ENCODE measurements around the gene MACIR. TPM values are rescaled to one million over a fixed set of nuclear protein-coding genes. Genes with fewer than 3 reads are reported as not detected.

Gene MACIR
- polyA plus RNA-seq, 1 donor from 2014 or later: 2.2 TPM

- H3K4me1 Mint-ChIP-seq: no peaks in the 10 kb centered on the region
- H3K4me3 Mint-ChIP-seq: no peak overlapping the region
- peaks cover 0 to 3% (median 0%) of the 10 kb centered on the region in 3 donors for H3K9me3 Mint-ChIP-seq
- peaks cover 11% of the 10 kb centered on the region for H3K27me3 Mint-ChIP-seq
- H3K27ac Mint-ChIP-seq: no peak overlapping the region
- H3K36me3 Mint-ChIP-seq: no peaks in the 10 kb centered on the region
Measured at GRCh38 chr5:103228588-103228987, 30.0 kb upstream of the MACIR start.

- Mint-ChIP-seq H3K4me1 (no peaks in the 10 kb centered on the region), H3K36me3 (no peaks in the 10 kb centered on the region), H3K9me3 (peaks cover 0 to under 1% (median 0%) of the 10 kb centered on the region in 3 donors), H3K27me3 (peaks cover 5% of the 10 kb centered on the region), H3K27ac (no peak overlapping the region), H3K4me3 (no peak overlapping the region)
Measured at GRCh38 chr5:103232393-103232999, 26.1 kb upstream of the MACIR start.

GRCh38 chr5:103234239-103234975 lies 24.2 kb upstream of the MACIR start:
- no peak overlapping the region for H3K27ac Mint-ChIP-seq
- H3K36me3 Mint-ChIP-seq: peaks cover 2% of the 10 kb centered on the region
- peaks cover 0 to 10% (median 4%) of the 10 kb centered on the region in 3 donors for H3K9me3 Mint-ChIP-seq
- no peaks in the 10 kb centered on the region for H3K4me1 Mint-ChIP-seq
- no peak overlapping the region for H3K4me3 Mint-ChIP-seq
- H3K27me3 Mint-ChIP-seq: peaks cover 2% of the 10 kb centered on the region

- Mint-ChIP-seq H3K27me3 (peaks cover 2% of the 10 kb centered on the region), H3K4me3 (no peak overlapping the region), H3K27ac (no peak overlapping the region), H3K9me3 (peaks cover 0 to 19% (median 10%) of the 10 kb centered on the region in 3 donors), H3K36me3 (peaks cover 2% of the 10 kb centered on the region), H3K4me1 (no peaks in the 10 kb centered on the region)
Measured at GRCh38 chr5:103235891-103236290, 22.7 kb upstream of the MACIR start.

GRCh38 chr5:103237778-103238177 lies 20.8 kb upstream of the MACIR start:
- Mint-ChIP-seq H3K4me3 (peak overlapping the region in 1 of 4 donors; percentile 27), H3K27ac (no peak overlapping the region), H3K9me3 (peaks cover 3 to 19% (median 10%) of the 10 kb centered on the region in 3 donors), H3K4me1 (no peaks in the 10 kb centered on the region), H3K27me3 (peaks cover 4% of the 10 kb centered on the region), H3K36me3 (peaks cover 2% of the 10 kb centered on the region)

- Mint-ChIP-seq H3K27ac (peak overlapping the region in 1 of 3 donors; percentile 5), H3K4me1 (peaks cover 0 to 4% (median 4%) of the 10 kb centered on the region in 3 donors), H3K4me3 (no peak overlapping the region), H3K27me3 (peaks cover 9% of the 10 kb centered on the region), H3K9me3 (peaks cover 3 to 16% (median 7%) of the 10 kb centered on the region in 3 donors), H3K36me3 (peaks cover 2% of the 10 kb centered on the region)
Measured at GRCh38 chr5:103243665-103244064, 14.9 kb upstream of the MACIR start.

- Mint-ChIP-seq H3K27me3 (peaks cover 9% of the 10 kb centered on the region), H3K4me1 (peaks cover 0 to 4% (median 4%) of the 10 kb centered on the region in 3 donors)
Measured at GRCh38 chr5:103244398-103244797, 14.2 kb upstream of the MACIR start.

GRCh38 chr5:103245761-103246160 lies 12.8 kb upstream of the MACIR start:
- H3K4me1 Mint-ChIP-seq: peaks cover 0 to 4% (median 4%) of the 10 kb centered on the region in 3 donors
- H3K27ac Mint-ChIP-seq: no peak overlapping the region
- H3K27me3 Mint-ChIP-seq: peaks cover 9% of the 10 kb centered on the region
- H3K36me3 Mint-ChIP-seq: no peaks in the 10 kb centered on the region
- no peak overlapping the region for H3K4me3 Mint-ChIP-seq
- peaks cover 0 to 8% (median 2%) of the 10 kb centered on the region in 3 donors for H3K9me3 Mint-ChIP-seq

More at GRCh38 chr5:103244398-103244797, 14.2 kb upstream of the MACIR start:
- Mint-ChIP-seq H3K9me3 (peaks cover 6 to 9% (median 7%) of the 10 kb centered on the region in 3 donors), H3K4me3 (no peak overlapping the region), H3K27ac (no peak overlapping the region), H3K36me3 (no peaks in the 10 kb centered on the region)

- no peaks in the 10 kb centered on the region for H3K36me3 Mint-ChIP-seq
- peaks cover 7% of the 10 kb centered on the region for H3K27me3 Mint-ChIP-seq
- no peak overlapping the region for H3K27ac Mint-ChIP-seq
- peak overlapping the region in 1 of 4 donors; percentile 42 for H3K4me3 Mint-ChIP-seq
- H3K9me3 Mint-ChIP-seq: peaks cover 0 to 6% (median 2%) of the 10 kb centered on the region in 3 donors
- peaks cover 0 to 4% (median 4%) of the 10 kb centered on the region in 3 donors for H3K4me1 Mint-ChIP-seq
Measured at GRCh38 chr5:103247118-103247517, 11.4 kb upstream of the MACIR start.

- Mint-ChIP-seq H3K4me1 (peaks cover 0 to 4% (median 4%) of the 10 kb centered on the region in 3 donors), H3K9me3 (peaks cover 0 to 5% (median 2%) of the 10 kb centered on the region in 3 donors), H3K27ac (no peak overlapping the region), H3K27me3 (peaks cover 7% of the 10 kb centered on the region), H3K4me3 (no peak overlapping the region), H3K36me3 (no peaks in the 10 kb centered on the region)
Measured at GRCh38 chr5:103249068-103249467, 9.5 kb upstream of the MACIR start.

GRCh38 chr5:103254921-103255320 lies 3.6 kb upstream of the MACIR start:
- Mint-ChIP-seq H3K4me3 (no peak overlapping the region), H3K4me1 (peaks cover 0 to 5% (median 2%) of the 10 kb centered on the region in 3 donors), H3K27me3 (peaks cover 2% of the 10 kb centered on the region), H3K9me3 (no peaks in the 10 kb centered on the region), H3K27ac (no peak overlapping the region), H3K36me3 (no peaks in the 10 kb centered on the region)

GRCh38 chr5:103255691-103256090 lies 2.9 kb upstream of the MACIR start:
- H3K4me3 Mint-ChIP-seq: no peak overlapping the region
- H3K9me3 Mint-ChIP-seq: no peaks in the 10 kb centered on the region
- peaks cover 4% of the 10 kb centered on the region for H3K27me3 Mint-ChIP-seq
- no peak overlapping the region for H3K27ac Mint-ChIP-seq
- peaks cover 1 to 10% (median 5%) of the 10 kb centered on the region in 3 donors for H3K4me1 Mint-ChIP-seq
- H3K36me3 Mint-ChIP-seq: no peaks in the 10 kb centered on the region

GRCh38 chr5:103256178-103256577 lies 2.4 kb upstream of the MACIR start:
- H3K4me3 Mint-ChIP-seq: peak overlapping the region in 1 of 4 donors; percentile 94
- H3K27ac Mint-ChIP-seq: peak overlapping the region in 1 of 3 donors; percentile 27
- H3K4me1 Mint-ChIP-seq: peaks cover 6 to 15% (median 10%) of the 10 kb centered on the region in 3 donors
- H3K36me3 Mint-ChIP-seq: no peaks in the 10 kb centered on the region
- peaks cover 4% of the 10 kb centered on the region for H3K27me3 Mint-ChIP-seq
- H3K9me3 Mint-ChIP-seq: no peaks in the 10 kb centered on the region

GRCh38 chr5:103258957-103259704 lies 568 bp downstream of the MACIR start:
- Mint-ChIP-seq H3K27me3 (peaks cover 4% of the 10 kb centered on the region), H3K27ac (peak overlapping the region in 2 of 3 donors; percentile 12 to 29), H3K9me3 (no peaks in the 10 kb centered on the region), H3K36me3 (peaks cover 1% of the 10 kb centered on the region), H3K4me3 (peak overlapping the region; percentile 91 to 95 (median 95)), H3K4me1 (peaks cover 7 to 23% (median 17%) of the 10 kb centered on the region in 3 donors)
